ENCODE measurements around the gene AFDN.

AFDN gene

DNA sequence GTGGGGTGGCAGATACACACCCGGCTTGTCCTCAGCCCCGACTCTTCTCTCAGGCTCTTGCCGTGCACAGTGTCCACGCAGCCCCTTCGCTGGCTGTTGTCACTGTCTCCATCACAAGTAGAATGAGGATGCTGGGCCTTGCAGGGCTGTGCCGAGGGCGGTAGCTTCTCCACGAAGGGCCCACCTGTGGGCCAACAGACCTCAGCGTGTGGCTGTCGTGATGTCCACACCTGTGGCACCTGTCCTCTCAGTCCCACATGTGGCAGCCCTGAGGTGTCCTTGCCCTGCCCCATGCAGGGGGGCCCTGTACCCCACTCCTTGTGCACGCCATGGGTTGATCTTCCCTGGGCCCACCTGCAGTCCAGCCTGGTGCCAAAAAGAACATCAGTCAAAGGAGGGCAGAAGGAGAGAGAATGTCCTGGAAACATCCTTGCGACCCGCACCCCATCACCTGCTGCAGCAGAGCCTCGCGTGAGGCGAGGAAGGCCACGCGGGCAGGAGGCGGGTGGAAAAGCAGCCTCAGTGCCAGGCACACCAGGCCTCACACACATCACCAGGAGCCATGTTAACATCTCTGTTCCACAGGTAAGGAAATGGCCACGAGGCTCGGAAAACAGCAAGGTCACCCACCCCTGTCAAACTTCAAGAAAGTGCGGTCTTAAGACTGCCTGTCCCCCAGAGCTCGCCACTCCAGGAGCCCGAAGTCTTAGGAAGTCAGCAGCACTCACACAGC lies 22.3 kb upstream of the AFDN start:
- no peaks in the 10 kb centered on the region for H3K36me3 ChIP-seq (ENCODE audit: insufficient read depth, low read length)
- no peak overlapping the region for H3K9ac ChIP-seq (ENCODE audit: low read depth, low read length)
- H4K20me1 ChIP-seq (ENCODE audit: insufficient read depth, low read length): no peaks in the 10 kb centered on the region
- DNase-seq (no peak), ATAC-seq (ENCODE audit: insufficient read depth, low read depth) (no peak)
- H3K4me1 ChIP-seq (ENCODE audit: insufficient read depth, low read length): no peaks in the 10 kb centered on the region
- H3K4me3 ChIP-seq (ENCODE audit: low read depth in 1 of 2, low read length in 2 of 2): no peak overlapping the region
- H3K4me2 ChIP-seq (ENCODE audit: insufficient read depth, low read length): no peak overlapping the region
- no peaks in the 10 kb centered on the region for H3K27me3 ChIP-seq (ENCODE audit: insufficient read depth, low read length, poor library complexity)
- H3K27ac ChIP-seq (ENCODE audit: low read length): no peak overlapping the region
- TF ChIP-seq, protein P1, sequence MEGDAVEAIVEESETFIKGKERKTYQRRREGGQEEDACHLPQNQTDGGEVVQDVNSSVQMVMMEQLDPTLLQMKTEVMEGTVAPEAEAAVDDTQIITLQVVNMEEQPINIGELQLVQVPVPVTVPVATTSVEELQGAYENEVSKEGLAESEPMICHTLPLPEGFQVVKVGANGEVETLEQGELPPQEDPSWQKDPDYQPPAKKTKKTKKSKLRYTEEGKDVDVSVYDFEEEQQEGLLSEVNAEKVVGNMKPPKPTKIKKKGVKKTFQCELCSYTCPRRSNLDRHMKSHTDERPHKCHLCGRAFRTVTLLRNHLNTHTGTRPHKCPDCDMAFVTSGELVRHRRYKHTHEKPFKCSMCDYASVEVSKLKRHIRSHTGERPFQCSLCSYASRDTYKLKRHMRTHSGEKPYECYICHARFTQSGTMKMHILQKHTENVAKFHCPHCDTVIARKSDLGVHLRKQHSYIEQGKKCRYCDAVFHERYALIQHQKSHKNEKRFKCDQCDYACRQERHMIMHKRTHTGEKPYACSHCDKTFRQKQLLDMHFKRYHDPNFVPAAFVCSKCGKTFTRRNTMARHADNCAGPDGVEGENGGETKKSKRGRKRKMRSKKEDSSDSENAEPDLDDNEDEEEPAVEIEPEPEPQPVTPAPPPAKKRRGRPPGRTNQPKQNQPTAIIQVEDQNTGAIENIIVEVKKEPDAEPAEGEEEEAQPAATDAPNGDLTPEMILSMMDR (IDR thresholded peaks at IDR 0.05; ENCODE audit: borderline replicate concordance, extremely low read depth, low read length, poor library complexity, severe bottlenecking): no peak
- no peak for TF ChIP-seq EZH2 (IDR thresholded peaks at IDR 0.05; ENCODE audit: borderline replicate concordance, low read depth, low read length, severe bottlenecking)
- H3K79me2 ChIP-seq (ENCODE audit: insufficient read depth, low read length): no peaks in the 10 kb centered on the region
- H3K9me3 ChIP-seq (ENCODE audit: insufficient read depth, low read length, severe bottlenecking): no peaks in the 10 kb centered on the region
- no peak overlapping the region for H2AFZ ChIP-seq (ENCODE audit: low read depth, low read length)

DNA sequence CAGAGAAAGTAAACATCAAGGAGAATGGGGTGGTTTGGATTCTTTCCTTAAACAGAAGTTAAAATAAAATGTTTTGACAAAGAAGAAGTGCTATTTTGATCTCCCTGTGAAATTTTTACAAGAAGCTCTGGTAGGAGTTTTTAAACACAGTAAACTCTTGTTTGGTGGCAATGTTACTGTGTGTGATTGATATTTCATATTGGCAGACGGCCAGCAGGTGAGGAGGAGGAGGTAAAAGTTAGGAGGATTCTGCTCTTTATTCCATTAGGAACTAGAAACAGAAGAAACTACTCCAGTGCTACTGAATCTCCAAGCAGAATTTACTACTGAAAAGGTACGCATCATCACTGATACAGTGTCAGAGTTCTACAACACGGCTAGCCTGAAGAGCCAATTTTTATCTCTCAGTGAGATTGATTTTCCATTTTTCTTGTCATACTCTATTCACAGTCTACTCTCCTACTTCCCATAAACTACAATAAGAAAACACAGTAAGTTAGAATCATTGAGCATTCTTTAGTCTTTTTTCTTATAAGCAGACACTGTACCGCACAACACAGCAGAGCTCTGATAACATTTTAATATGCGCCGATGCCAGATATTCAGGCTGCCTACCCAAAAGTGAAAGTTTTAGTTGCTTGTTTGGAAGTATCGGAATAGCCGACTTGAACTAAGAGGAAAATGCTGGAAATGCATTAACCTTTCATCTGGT lies 21.2 kb upstream of the AFDN start:
- DNase-seq: no peak
- TF ChIP-seq EZH2 (IDR thresholded peaks at IDR 0.05; ENCODE audit: borderline replicate concordance, low read depth, low read length, severe bottlenecking): no peak
- TF ChIP-seq, protein P1 (IDR thresholded peaks at IDR 0.05; ENCODE audit: borderline replicate concordance, extremely low read depth, low read length, poor library complexity, severe bottlenecking): no peak

DNA sequence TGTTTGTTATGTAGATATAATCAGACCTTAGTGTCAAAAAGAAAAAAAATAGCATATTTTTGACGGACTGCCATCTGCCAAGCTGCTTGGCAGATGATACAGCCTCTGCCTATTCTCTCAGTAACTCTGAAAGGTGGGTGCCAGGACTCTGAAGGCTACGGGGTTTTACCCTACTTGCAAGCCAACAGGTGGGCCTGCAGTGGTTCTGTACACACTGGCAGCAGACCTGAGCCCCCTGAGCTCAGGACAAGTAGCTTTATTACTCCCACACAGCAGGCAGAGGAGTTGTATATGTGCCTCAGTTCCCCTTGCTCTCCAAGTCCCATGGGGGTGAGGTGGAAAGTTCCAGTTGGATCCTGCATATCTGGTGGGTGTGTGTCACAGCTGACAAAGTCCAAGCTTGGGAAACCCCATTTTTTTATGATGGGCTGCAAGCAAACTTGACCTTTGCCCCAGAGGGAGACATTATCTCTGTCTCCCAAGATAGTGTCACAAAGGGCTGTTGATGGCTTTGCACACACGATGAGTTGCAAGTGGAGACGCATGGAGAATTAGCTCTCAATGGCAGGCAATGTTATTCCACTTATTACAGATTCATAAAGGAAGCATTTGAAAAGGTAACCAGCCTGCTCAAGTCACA lies 20.5 kb upstream of the AFDN start:
- DNase-seq (no peak), ATAC-seq (ENCODE audit: insufficient read depth, low read depth) (no peak)
- no peak overlapping the region for H2AFZ ChIP-seq (ENCODE audit: low read depth, low read length)
- H3K36me3 ChIP-seq (ENCODE audit: insufficient read depth, low read length): no peaks in the 10 kb centered on the region
- H3K4me2 ChIP-seq (ENCODE audit: insufficient read depth, low read length): no peak overlapping the region
- no peaks in the 10 kb centered on the region for H3K9me3 ChIP-seq (ENCODE audit: insufficient read depth, low read length, severe bottlenecking)
- H3K4me1 ChIP-seq (ENCODE audit: insufficient read depth, low read length): no peaks in the 10 kb centered on the region
- TF ChIP-seq, protein P1 (IDR thresholded peaks at IDR 0.05; ENCODE audit: borderline replicate concordance, extremely low read depth, low read length, poor library complexity, severe bottlenecking): no peak
- no peak for TF ChIP-seq EZH2 (IDR thresholded peaks at IDR 0.05; ENCODE audit: borderline replicate concordance, low read depth, low read length, severe bottlenecking)
- H3K27ac ChIP-seq (ENCODE audit: low read length): no peak overlapping the region
- H3K4me3 ChIP-seq (ENCODE audit: low read depth in 1 of 2, low read length in 2 of 2): no peak overlapping the region
- H4K20me1 ChIP-seq (ENCODE audit: insufficient read depth, low read length): no peaks in the 10 kb centered on the region
- H3K9ac ChIP-seq (ENCODE audit: low read depth, low read length): no peak overlapping the region
- H3K27me3 ChIP-seq (ENCODE audit: insufficient read depth, low read length, poor library complexity): no peaks in the 10 kb centered on the region
- no peaks in the 10 kb centered on the region for H3K79me2 ChIP-seq (ENCODE audit: insufficient read depth, low read length)

More for the DNA sequence above, 21.2 kb upstream of the AFDN start:
- no peaks in the 10 kb centered on the region for H4K20me1 ChIP-seq (ENCODE audit: insufficient read depth, low read length)
- H3K79me2 ChIP-seq (ENCODE audit: insufficient read depth, low read length): no peaks in the 10 kb centered on the region
- H3K9me3 ChIP-seq (ENCODE audit: insufficient read depth, low read length, severe bottlenecking): no peaks in the 10 kb centered on the region
- H3K36me3 ChIP-seq (ENCODE audit: insufficient read depth, low read length): no peaks in the 10 kb centered on the region
- no peaks in the 10 kb centered on the region for H3K27me3 ChIP-seq (ENCODE audit: insufficient read depth, low read length, poor library complexity)
- no peaks in the 10 kb centered on the region for H3K4me1 ChIP-seq (ENCODE audit: insufficient read depth, low read length)
- H3K4me2 ChIP-seq (ENCODE audit: insufficient read depth, low read length): no peak overlapping the region
- no peak overlapping the region for H2AFZ ChIP-seq (ENCODE audit: low read depth, low read length)
- H3K9ac ChIP-seq (ENCODE audit: low read depth, low read length): no peak overlapping the region
- ATAC-seq (ENCODE audit: insufficient read depth, low read depth): no peak
- H3K27ac ChIP-seq (ENCODE audit: low read length): no peak overlapping the region
- H3K4me3 ChIP-seq (ENCODE audit: low read depth in 1 of 2, low read length in 2 of 2): no peak overlapping the region

All from DND-41 (cell line).